IPS-20b (cell line): ENCODE data around the gene MBOAT1.
"Not testable (repeated sequence)": the region's sequence is repeated elsewhere in the genome, so short reads cannot be mapped to it uniquely, and the experiment has no call there.

Experiments
- H3K27ac ChIP-seq: one replicate; pipeline ENCODE4 v1.5.1; 2013; ENCODE audit warnings: low read length
- H3K27me3 ChIP-seq: 2 replicates; pipeline ENCODE4 v1.6.1; 2013; ENCODE audit warnings: mild to moderate bottlenecking, low read length, inconsistent platforms; ENCODE audit not compliant: insufficient read depth
- H3K36me3 ChIP-seq: 2 replicates; pipeline ENCODE4 v1.6.1; 2013; ENCODE audit warnings: low read depth, mild to moderate bottlenecking, inconsistent platforms, low read length, moderate library complexity; ENCODE audit not compliant: insufficient read depth
- H3K4me1 ChIP-seq: 2 replicates; pipeline ENCODE4 v1.6.1; 2013; ENCODE audit warnings: mild to moderate bottlenecking, control low read depth, inconsistent platforms, low read length, moderate library complexity; ENCODE audit not compliant: insufficient read depth
- H3K4me3 ChIP-seq: 2 replicates; pipeline ENCODE4 v1.5.1; 2013; ENCODE audit warnings: mild to moderate bottlenecking, low read length, inconsistent platforms
- H3K9ac ChIP-seq: 2 replicates; pipeline ENCODE4 v1.6.1; 2013; ENCODE audit warnings: low read depth, mild to moderate bottlenecking, inconsistent platforms, low read length, moderate library complexity
- H3K9me3 ChIP-seq: 2 replicates; pipeline ENCODE4 v1.6.1; 2013; ENCODE audit warnings: mild to moderate bottlenecking, low read depth, low read length, inconsistent platforms; ENCODE audit not compliant: insufficient read depth

Gene MBOAT1

DNA sequence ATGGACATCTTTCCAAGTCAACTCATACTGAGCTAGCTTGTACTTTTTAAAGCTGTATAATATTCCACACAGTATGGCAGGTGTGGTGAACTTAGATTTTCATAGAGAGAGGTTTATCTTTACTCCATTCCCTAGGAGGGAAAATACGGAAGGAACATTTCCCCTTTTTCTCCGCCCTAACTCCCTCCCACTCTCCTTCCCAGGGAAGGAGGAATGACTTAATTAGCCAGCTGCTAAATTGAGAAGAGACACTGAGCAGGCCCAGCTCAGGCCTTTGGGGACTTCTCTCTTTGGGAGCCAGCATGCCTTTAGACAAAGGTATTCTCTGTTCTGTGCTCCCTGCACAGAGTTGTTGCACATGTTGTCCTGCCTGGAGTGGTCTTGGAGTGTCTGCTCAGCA lies 46.1 kb downstream of the MBOAT1 start:
- Histone ChIP-seq H3K36me3 (no peaks in the 10 kb centered on the region), H3K4me3 (no peak overlapping the region), H3K9me3 (no peaks in the 10 kb centered on the region), H3K27ac (no peak overlapping the region), H3K9ac (no peak overlapping the region), H3K27me3 (no peaks in the 10 kb centered on the region), H3K4me1 (0 out of 2 replicates have a peak, but pooled peaks cover 5% of the 10 kb centered on the region)

DNA sequence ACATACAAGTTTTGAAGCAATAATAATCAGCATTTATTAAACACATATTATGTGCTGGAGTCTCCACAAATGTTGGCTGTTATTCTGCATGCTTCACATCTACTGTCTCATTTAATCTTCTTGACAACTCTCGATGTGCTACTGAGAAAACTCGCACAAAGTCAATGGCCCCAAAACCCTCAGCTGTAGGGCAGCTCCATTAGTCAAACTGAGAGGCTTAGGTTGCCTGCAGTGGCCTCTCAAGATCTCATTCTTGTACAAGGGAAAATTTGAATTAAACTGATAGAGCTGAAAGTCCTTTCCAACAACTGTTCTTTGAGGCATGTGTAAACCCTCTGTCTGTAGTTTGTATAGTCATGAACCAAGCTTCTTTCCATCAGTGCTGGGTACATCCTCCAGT lies 49.8 kb downstream of the MBOAT1 start:
- no peaks in the 10 kb centered on the region for H3K27me3 ChIP-seq
- H3K27ac ChIP-seq = no peak overlapping the region
- H3K4me3 ChIP-seq = no peak overlapping the region
- H3K9me3 ChIP-seq = no peaks in the 10 kb centered on the region
- H3K36me3 ChIP-seq = no peaks in the 10 kb centered on the region
- peaks cover 12% of the 10 kb centered on the region for H3K4me1 ChIP-seq
- H3K9ac ChIP-seq = no peak overlapping the region

DNA sequence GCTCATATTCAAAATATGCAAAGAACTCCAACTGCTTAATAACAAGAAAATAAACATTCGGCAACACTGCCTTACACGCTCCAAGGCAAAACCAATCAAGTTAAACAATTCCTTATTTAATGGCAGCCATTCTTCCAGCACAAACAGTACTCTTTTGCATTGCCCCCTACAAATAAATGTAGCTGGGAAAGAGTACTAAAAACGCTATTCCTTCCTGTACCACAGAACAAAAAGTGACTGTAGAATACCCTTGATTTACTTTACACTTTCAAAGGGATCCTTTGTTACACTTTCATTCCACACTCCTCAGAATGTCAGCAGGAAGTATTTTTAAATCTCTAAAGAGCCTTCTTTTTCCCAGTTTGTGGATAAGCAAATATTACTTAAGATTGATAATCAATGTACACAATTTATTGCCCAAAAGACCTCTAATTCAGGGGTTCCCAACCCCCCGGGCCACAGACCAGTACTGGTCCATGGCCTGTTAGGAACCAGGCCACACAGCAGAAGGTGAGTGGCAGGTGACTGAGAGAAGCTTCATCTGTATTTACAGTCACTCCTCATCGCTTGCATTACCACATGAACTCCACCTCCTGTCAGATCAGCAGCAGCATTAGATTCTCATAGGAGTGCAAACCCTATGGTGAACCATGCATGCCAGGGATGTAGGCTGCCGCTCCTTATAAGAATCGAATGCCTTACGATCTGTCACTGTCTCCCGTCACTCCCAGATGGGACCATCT lies 51.6 kb downstream of the MBOAT1 start:
- H3K9ac ChIP-seq = peak overlapping the region; percentile 30; the same call in 1 of the 2 replicates
- no peak overlapping the region for H3K27ac ChIP-seq
- no peak overlapping the region for H3K4me3 ChIP-seq

DNA sequence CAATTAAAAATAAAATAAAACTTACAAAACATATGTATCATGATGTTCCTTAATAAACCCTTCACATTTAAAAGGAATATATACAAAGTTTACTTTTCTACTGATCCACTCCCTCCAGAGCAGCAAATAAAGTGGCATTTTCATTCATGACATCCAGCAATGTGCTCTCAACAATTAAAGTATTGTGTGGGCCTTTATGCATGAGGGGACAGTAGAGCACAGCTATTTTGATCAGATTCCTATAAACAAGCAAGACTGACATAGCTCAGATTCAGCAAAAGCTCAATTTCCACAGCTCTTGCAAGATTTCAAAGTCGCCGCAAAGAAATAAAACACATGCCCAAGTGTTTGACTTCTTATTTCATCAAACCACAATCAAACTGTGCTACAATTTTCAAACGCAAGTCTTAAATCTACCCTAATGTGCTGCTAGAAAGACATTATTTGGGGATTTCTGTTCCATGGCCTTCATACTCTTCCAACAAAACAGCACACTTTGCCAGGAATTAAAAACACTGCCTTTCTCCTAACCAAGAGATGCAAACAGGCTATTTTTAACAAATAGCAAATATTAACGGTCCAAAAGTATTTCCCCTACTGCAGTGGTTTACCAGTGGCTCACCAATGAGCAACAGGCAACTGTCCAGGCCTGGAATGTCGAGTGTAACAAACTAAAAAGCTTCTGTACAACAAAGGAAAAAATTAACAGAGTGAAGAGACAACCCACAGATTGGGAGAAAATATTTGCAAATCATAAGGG lies 52.3 kb downstream of the MBOAT1 start:
- Histone ChIP-seq H3K9me3 (no peaks in the 10 kb centered on the region), H3K4me1 (peaks cover 12% of the 10 kb centered on the region), H3K27me3 (no peaks in the 10 kb centered on the region), H3K36me3 (no peaks in the 10 kb centered on the region), H3K9ac (peak overlapping the region; percentile 30; the same call in 1 of the 2 replicates), H3K4me3 (no peak overlapping the region), H3K27ac (no peak overlapping the region)

More for the DNA sequence above, 51.6 kb downstream of the MBOAT1 start:
- Histone ChIP-seq H3K27me3 (no peaks in the 10 kb centered on the region), H3K36me3 (no peaks in the 10 kb centered on the region), H3K4me1 (peaks cover 12% of the 10 kb centered on the region), H3K9me3 (no peaks in the 10 kb centered on the region)

DNA sequence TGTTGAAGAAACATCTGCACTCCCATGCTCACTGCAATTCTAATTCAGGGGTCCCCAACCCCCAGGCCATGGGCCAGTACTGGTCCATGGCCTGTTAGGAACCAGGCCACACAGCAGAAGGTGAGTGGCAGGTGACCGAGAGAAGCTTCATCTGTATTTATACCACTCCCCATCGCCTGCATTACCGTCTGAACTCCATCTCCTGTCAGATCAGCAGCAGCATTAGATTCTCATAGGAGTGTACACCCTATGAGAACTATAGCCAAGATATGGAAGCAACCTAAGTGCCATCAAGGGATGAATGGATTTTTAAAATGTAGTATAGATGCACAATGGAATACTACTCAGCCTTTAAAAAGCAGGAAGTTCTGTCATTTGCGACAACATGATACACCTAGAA lies 53.2 kb downstream of the MBOAT1 start:
- H3K9me3 ChIP-seq = no peaks in the 10 kb centered on the region

DNA sequence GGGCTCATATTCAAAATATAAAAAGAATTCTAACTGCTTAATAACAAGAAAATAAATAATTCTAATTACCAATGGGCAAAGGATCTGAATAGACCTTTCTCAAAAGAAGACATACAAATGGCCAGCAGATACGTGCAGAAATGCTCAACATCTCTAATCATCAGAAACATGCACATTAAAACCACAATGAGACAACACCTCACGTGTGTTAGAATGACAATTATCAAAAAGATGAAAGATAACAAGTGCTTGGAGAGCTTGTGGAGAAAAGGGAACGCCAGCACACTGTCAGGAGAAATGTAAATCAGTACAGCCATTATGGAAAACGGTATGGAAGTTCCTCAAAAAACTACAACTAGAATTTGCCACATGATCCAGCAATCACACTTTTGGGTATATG lies 53.6 kb downstream of the MBOAT1 start:
- H3K36me3 ChIP-seq = no peaks in the 10 kb centered on the region
- H3K4me1 ChIP-seq = peaks cover 16% of the 10 kb centered on the region
- H3K9ac ChIP-seq = no peak overlapping the region
- no peak overlapping the region for H3K4me3 ChIP-seq
- no peaks in the 10 kb centered on the region for H3K27me3 ChIP-seq
- no peaks in the 10 kb centered on the region for H3K9me3 ChIP-seq
- no peak overlapping the region for H3K27ac ChIP-seq

More for the DNA sequence above, 53.2 kb downstream of the MBOAT1 start:
- H3K36me3 ChIP-seq = no peaks in the 10 kb centered on the region
- no peaks in the 10 kb centered on the region for H3K27me3 ChIP-seq
- H3K4me3 ChIP-seq = no peak overlapping the region
- no peak overlapping the region for H3K27ac ChIP-seq
- peaks cover 12% of the 10 kb centered on the region for H3K4me1 ChIP-seq
- no peak overlapping the region for H3K9ac ChIP-seq

DNA sequence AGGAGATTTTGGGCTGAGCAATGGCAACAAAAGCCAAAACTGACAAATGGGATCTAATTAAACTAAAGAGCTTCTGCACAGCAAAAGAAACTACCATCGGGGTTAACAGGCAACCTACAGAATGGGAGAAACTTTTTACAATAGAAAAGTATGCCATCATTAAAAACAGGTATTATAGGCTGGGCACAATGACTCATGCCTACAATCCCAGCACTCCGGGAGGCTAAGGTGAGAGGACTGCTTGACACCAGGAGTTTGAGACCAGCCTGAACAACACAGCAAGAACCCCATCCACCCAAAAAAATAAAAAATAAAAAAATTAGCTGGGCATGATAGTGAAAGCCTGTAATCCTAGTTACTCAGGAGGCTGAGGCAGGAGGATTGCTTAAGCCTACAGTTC lies 55.4 kb downstream of the MBOAT1 start:
- Histone ChIP-seq H3K27me3 (no peaks in the 10 kb centered on the region), H3K27ac (no peak overlapping the region)

DNA sequence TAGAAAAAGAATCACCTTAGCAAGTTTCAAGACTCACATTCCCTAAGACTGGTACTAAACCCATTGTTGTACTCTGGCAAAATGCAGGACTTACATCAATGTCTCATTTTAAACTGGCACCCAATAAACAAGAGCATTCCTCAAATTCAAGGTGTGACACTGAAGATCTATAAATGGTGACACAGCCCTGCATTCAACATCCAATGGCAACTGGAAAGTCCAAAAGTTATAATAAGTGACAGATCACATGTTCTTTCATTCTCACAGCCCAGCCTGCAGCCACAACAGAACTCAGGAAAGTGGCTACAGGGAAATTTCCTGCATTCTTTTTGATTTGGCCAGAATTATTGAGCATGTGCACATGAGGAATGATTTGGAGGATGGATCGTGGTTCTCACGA lies 57.5 kb downstream of the MBOAT1 start:
- no peaks in the 10 kb centered on the region for H3K9me3 ChIP-seq
- no peak overlapping the region for H3K4me3 ChIP-seq
- no peaks in the 10 kb centered on the region for H3K36me3 ChIP-seq
- no peak overlapping the region for H3K27ac ChIP-seq
- H3K9ac ChIP-seq = no peak overlapping the region
- no peaks in the 10 kb centered on the region for H3K27me3 ChIP-seq
- H3K4me1 ChIP-seq = peaks cover 14% of the 10 kb centered on the region

More for the DNA sequence above, 55.4 kb downstream of the MBOAT1 start:
- peaks cover 22% of the 10 kb centered on the region for H3K4me1 ChIP-seq
- no peaks in the 10 kb centered on the region for H3K9me3 ChIP-seq
- H3K36me3 ChIP-seq = no peaks in the 10 kb centered on the region
- H3K9ac ChIP-seq = no peak overlapping the region
- no peak overlapping the region for H3K4me3 ChIP-seq

DNA sequence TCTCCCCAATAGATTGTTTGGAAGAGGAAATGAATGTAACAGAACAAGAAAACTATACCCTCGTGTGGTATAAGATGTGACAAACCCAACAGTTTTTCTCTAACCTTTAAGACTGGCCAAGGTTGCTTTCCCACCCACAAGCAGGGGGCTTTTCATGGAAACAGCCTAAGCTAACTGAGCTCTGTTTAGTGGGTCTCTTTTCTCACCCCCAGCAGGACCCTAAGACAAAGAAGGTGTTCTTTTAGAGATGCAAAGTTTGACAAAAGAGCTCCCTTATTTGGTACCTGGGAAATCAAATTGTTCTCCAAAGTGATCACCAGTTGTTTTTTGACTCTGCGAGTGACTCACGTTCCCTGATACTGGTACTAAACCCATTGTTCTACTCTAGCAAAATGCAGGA lies 59.1 kb downstream of the MBOAT1 start:
- no peak overlapping the region for H3K9ac ChIP-seq
- no peaks in the 10 kb centered on the region for H3K27me3 ChIP-seq
- H3K27ac ChIP-seq = no peak overlapping the region
- peaks cover 10% of the 10 kb centered on the region for H3K4me1 ChIP-seq
- H3K4me3 ChIP-seq = 0 out of 2 replicates have a peak overlapping the region, but pooled peaks have one; percentile 2
- H3K36me3 ChIP-seq = no peaks in the 10 kb centered on the region
- no peaks in the 10 kb centered on the region for H3K9me3 ChIP-seq

DNA sequence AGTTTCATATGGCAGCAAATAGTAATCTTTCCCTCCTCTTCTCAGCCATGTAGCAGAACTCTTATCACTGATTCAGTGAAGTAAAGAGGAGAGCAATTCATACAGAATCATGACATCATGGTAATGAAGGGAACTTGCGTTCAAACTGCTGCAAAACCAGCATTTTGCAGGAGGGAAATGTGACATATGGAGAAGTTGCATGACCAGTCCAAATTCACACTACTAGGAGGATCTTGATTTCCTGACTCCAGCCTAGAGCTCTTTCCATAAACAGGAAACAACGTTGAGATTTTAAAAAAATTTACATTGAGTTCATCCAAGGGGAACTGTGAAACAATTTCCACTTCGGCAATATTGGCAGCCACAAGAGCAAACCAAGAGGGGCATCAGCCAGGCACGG lies 63.8 kb downstream of the MBOAT1 start:
- no peak overlapping the region for H3K4me3 ChIP-seq
- no peak overlapping the region for H3K9ac ChIP-seq
- no peaks in the 10 kb centered on the region for H3K27me3 ChIP-seq
- H3K27ac ChIP-seq = no peak overlapping the region
- H3K9me3 ChIP-seq = no peaks in the 10 kb centered on the region
- H3K4me1 ChIP-seq = peaks cover 4% of the 10 kb centered on the region
- H3K36me3 ChIP-seq = no peaks in the 10 kb centered on the region

DNA sequence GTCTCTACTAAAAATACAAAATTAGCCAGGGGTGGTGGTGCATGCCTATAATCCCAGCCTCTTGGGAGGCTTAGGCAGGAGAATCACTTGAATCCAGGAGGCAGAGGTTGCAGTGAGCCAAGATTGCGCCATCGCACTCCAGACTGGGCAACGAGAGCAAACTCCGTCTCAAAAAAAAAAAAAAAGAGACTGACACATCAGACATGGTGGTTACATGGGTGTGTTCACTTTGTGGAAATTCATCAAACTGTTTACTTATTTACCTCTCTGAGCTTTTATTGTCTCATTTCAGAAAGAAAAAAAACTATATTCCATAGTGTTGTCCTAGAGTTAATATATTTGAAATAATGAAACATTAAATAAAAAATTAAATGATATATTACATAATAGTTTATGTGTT lies 64.8 kb downstream of the MBOAT1 start:
- no peak overlapping the region for H3K4me3 ChIP-seq
- H3K9me3 ChIP-seq = no peaks in the 10 kb centered on the region
- no peaks in the 10 kb centered on the region for H3K27me3 ChIP-seq
- no peaks in the 10 kb centered on the region for H3K36me3 ChIP-seq
- no peak overlapping the region for H3K27ac ChIP-seq
- H3K4me1 ChIP-seq = no peaks in the 10 kb centered on the region
- no peak overlapping the region for H3K9ac ChIP-seq

DNA sequence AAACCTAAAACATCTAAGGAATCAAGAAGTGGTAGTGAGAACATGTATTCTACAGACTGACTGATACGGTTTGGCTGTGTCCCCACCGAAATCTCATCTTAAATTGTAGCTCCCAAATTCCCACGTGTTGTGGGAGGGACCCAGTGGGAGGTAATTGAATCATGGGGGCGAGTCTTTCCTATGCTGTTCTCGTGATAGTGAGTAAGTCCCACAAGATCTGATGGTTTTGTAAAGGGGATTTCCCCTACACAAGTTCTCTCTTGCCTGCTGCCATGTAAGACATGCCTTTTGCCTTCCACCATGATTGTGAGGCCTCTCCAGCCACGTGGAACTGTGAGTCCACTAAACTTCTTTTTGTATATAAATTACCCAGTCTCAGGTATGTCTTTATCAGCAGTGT lies 65.4 kb downstream of the MBOAT1 start:
- not testable (repeated sequence) for H3K4me3 ChIP-seq, H3K9ac ChIP-seq, H3K27me3 ChIP-seq, H3K27ac ChIP-seq, H3K9me3 ChIP-seq, H3K36me3 ChIP-seq, H3K4me1 ChIP-seq
